Fibroblast of pulmonary artery (primary cell): ENCODE measurements around the gene C10orf90.

Source experiments
- DNase-seq: peaks from one replicate; pipeline ENCODE4 v3.0.0-alpha.2; 2010; ENCODE audit warnings: low read depth
- H3K4me3 ChIP-seq: replicated peaks from 2 replicates; pipeline ENCODE4 v1.5.1; 2011; ENCODE audit warnings: low read depth, mild to moderate bottlenecking, control low read depth, low read length, moderate library complexity
- CTCF ChIP-seq: IDR thresholded peaks from 2 replicates; pipeline ENCODE4 v1.5.1; 2011; ENCODE audit warnings: mild to moderate bottlenecking, control low read depth, low read length, inconsistent platforms; ENCODE audit errors: missing control alignments

C10orf90 gene

DNA sequence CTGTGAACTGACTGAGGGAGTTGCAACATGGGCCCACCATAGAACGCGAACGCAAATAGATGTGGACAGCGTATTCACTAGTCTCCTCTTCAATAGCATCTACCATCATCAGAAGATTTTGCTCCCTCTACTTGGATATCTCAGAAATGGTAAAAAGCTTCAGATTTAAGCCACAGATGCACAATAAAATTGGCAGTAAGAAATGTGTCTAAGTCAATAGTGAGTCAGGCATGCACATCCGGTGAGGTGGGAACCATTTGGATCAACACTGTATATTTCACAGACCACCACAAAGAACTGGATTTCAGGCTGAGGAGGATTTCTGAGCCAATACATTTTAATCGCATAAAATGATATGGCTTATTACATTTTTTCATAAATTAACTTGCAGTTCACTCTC is 170.7 kb downstream of the C10orf90 start:
- H3K4me3 ChIP-seq: no peak overlapping the region
- no peak for DNase-seq
- TF ChIP-seq CTCF: no peak

- no peak overlapping the region for H3K4me3 ChIP-seq
- no peak for TF ChIP-seq CTCF
- DNase-seq: no peak
These were observed 172.8 kb downstream of the C10orf90 start for GRCh38 chr10:126497672-126498071.

- TF ChIP-seq CTCF: no peak
- no peak overlapping the region for H3K4me3 ChIP-seq
- DNase-seq: no peak
These were observed 173.5 kb downstream of the C10orf90 start for GRCh38 chr10:126496771-126497545.

GRCh38 chr10:126491476-126491875 is 179.0 kb downstream of the C10orf90 start:
- DNase-seq: no peak
- TF ChIP-seq CTCF: no peak
- H3K4me3 ChIP-seq: no peak overlapping the region

DNA sequence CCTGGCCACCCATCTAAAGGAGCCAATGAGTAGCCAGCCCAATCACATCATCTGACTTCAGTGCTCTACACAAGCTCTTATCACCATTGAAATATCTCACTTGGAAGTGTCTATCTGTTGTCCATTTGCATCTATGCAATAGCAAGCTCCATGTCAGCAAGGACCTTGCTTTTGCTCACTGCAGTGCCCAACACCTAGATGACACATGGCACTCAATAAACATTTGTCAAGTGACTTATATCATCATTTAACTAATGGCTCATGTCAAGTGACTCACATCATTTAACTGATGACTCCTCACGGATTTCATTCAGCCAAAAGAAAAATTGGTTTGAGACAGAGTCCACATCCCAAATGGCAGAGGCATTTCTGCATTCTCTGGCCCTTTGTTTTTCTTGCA is 189.3 kb downstream of the C10orf90 start:
- no peak overlapping the region for H3K4me3 ChIP-seq
- no peak for TF ChIP-seq CTCF
- no peak for DNase-seq

DNA sequence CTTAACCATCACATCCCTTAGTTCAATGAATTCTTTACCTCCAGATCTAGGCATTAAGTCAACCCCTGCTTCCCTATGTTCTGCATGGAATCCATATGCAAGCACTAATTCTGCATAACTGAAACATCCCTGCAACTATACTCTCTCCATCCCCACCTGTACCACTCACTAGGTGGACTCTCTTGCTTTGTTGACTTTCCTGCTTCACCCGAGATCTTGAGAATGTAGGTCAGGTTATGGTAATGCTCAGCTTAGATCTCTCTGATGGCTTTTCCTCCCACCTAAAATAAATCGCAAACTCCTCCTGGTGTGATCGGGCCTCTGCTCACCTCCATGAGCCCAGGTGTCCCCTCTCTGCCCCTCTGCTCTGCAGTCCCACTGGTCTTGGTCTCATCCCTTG is 189.8 kb downstream of the C10orf90 start:
- no peak for DNase-seq
- TF ChIP-seq CTCF: no peak
- no peak overlapping the region for H3K4me3 ChIP-seq
